Ramos (cell line): ENCODE measurements around the gene GTSF1L.

Experiments
- in situ Hi-C: fragments of 300-500 bp; cut with MboI; formaldehyde crosslinking; loops from one replicate; pipeline ENCODE4 v1.14.3; 2022; ENCODE audit warnings: low sequenced_read_pairs; ENCODE audit not compliant: unreplicated experiment

GTSF1L gene

GRCh38 chr20:43720007-43720406 lies 6.8 kb downstream of the GTSF1L start:
- in situ Hi-C loops = no loop called here

- in situ Hi-C loops = no loop called here
Measured at GRCh38 chr20:43717616-43717995, 9.2 kb downstream of the GTSF1L start.

GRCh38 chr20:43716757-43717615 lies 9.8 kb downstream of the GTSF1L start:
- in situ Hi-C loops = no loop called here

- in situ Hi-C loops = no loop called here
Measured at GRCh38 chr20:43716123-43716522, 10.7 kb downstream of the GTSF1L start.

- in situ Hi-C loops = no loop called here
Measured at GRCh38 chr20:43715511-43715910, 11.3 kb downstream of the GTSF1L start.

- in situ Hi-C loops = no loop called here
Measured at GRCh38 chr20:43715044-43715443, 11.8 kb downstream of the GTSF1L start.

- in situ Hi-C loops = no loop called here
Measured at GRCh38 chr20:43711098-43711654, 15.6 kb downstream of the GTSF1L start.

GRCh38 chr20:43710370-43711044 lies 16.3 kb downstream of the GTSF1L start:
- in situ Hi-C loops = no loop called here

GRCh38 chr20:43702502-43702901 lies 24.3 kb downstream of the GTSF1L start:
- in situ Hi-C loops = no loop called here

- in situ Hi-C loops = no loop called here
Measured at GRCh38 chr20:43700627-43701026, 26.2 kb downstream of the GTSF1L start.

GRCh38 chr20:43699941-43700565 lies 26.7 kb downstream of the GTSF1L start:
- in situ Hi-C loops = no loop called here

GRCh38 chr20:43695571-43695970 lies 31.2 kb downstream of the GTSF1L start:
- in situ Hi-C loops = no loop called here

GRCh38 chr20:43694763-43695162 lies 32.0 kb downstream of the GTSF1L start:
- in situ Hi-C loops = loop anchor here (5.0 kb wide), 1 partner anchor 157 kb away; no protein-coding TSS in a partner anchor

- in situ Hi-C loops = loop anchor here (5.0 kb wide), 1 partner anchor 155 kb away; no protein-coding TSS in a partner anchor
Measured at GRCh38 chr20:43691928-43692524, 34.8 kb downstream of the GTSF1L start.

GRCh38 chr20:43690943-43691598 lies 35.7 kb downstream of the GTSF1L start:
- in situ Hi-C loops = loop anchor here (5.0 kb wide), 1 partner anchor 154 kb away; no protein-coding TSS in a partner anchor

- in situ Hi-C loops = no loop called here
Measured at GRCh38 chr20:43689165-43689564, 37.6 kb downstream of the GTSF1L start.

GRCh38 chr20:43686820-43687219 lies 40.0 kb downstream of the GTSF1L start:
- in situ Hi-C loops = no loop called here

- in situ Hi-C loops = no loop called here
Measured at GRCh38 chr20:43682446-43682845, 44.4 kb downstream of the GTSF1L start.

GRCh38 chr20:43681991-43682410 lies 44.8 kb downstream of the GTSF1L start:
- in situ Hi-C loops = no loop called here

- in situ Hi-C loops = no loop called here
Measured at GRCh38 chr20:43681468-43681942, 45.3 kb downstream of the GTSF1L start.
